HepG2 (cell line): ENCODE measurements around the gene NPHS1. TPM values are rescaled to one million over a fixed set of nuclear protein-coding genes. Genes with fewer than 3 reads are reported as not detected.

Experiments
- ARNT ChIP-seq: fragments of 450-650 bp; IDR thresholded peaks from 2 replicates; pipeline ENCODE4 v1.6.1; 2017
- ASH2L ChIP-seq: fragments of 300-600, 200-600 bp; sonication (generic); IDR thresholded peaks from 2 replicates; pipeline ENCODE4 v1.7.0; 2017; ENCODE audit warnings: low read depth, mild to moderate bottlenecking, moderate library complexity, mixed read lengths, low read length; ENCODE audit not compliant: insufficient read length
- HNRNPLL ChIP-seq: fragments of 200-400 bp; formaldehyde crosslinking; IDR thresholded peaks from 2 replicates; pipeline ENCODE4 v1.6.1; 2017; ENCODE audit warnings: mild to moderate bottlenecking, low read depth, low read length; ENCODE audit not compliant: poor library complexity, severe bottlenecking
- KDM1A ChIP-seq: IDR thresholded peaks from 2 replicates; pipeline ENCODE4 v1.6.1; 2016; ENCODE audit warnings: missing compliant biosample characterization
- KMT2A ChIP-seq: sonication (generic); formaldehyde crosslinking; IDR thresholded peaks from 2 replicates; pipeline ENCODE4 v1.4.0; 2020; ENCODE audit warnings: missing genetic modification reagents
- MAF1 ChIP-seq: sonication (generic); formaldehyde crosslinking; IDR thresholded peaks from 2 replicates; pipeline ENCODE4 v1.5.0; 2020; ENCODE audit warnings: missing genetic modification reagents, borderline replicate concordance
- MTA1 ChIP-seq: sonication (generic); formaldehyde crosslinking; IDR thresholded peaks from 2 replicates; pipeline ENCODE4 v1.4.0; 2020; ENCODE audit warnings: missing genetic modification reagents, mild to moderate bottlenecking, borderline replicate concordance
- NFE2L2 ChIP-seq: fragments of 150-350 bp; IDR thresholded peaks from 2 replicates; pipeline ENCODE4 v1.6.1; 2014; ENCODE audit warnings: low read length
- PAX8 ChIP-seq: sonication (generic); formaldehyde crosslinking; IDR thresholded peaks from 2 replicates; pipeline ENCODE4 v1.8.0; 2022; ENCODE audit warnings: mild to moderate bottlenecking, missing genetic modification reagents, borderline replicate concordance
- PITX1 ChIP-seq: sonication (generic); formaldehyde crosslinking; IDR thresholded peaks from 2 replicates; pipeline ENCODE4 v1.5.1; 2020; ENCODE audit warnings: mild to moderate bottlenecking, missing genetic modification reagents
- RNF2 ChIP-seq: fragments of 450-650 bp; conservative IDR thresholded peaks from 2 replicates; pipeline ENCODE4 v1.6.1; 2016; ENCODE audit warnings: low read depth
- TEAD2 ChIP-seq: sonication (generic); formaldehyde crosslinking; IDR thresholded peaks from 2 replicates; pipeline ENCODE4 v1.9.0; 2021; ENCODE audit warnings: missing genetic modification reagents
- ZNF10 ChIP-seq: sonication (generic); formaldehyde crosslinking; IDR thresholded peaks from 2 replicates; pipeline ENCODE4 v1.4.0; 2020; ENCODE audit warnings: mild to moderate bottlenecking, low read depth, missing genetic modification reagents, borderline replicate concordance
- ZNF17 ChIP-seq: sonication (generic); formaldehyde crosslinking; IDR thresholded peaks from 2 replicates; pipeline ENCODE4 v1.5.0; 2020; ENCODE audit warnings: mild to moderate bottlenecking, missing genetic modification reagents
- ZNF615 ChIP-seq: sonication (generic); formaldehyde crosslinking; IDR thresholded peaks from 2 replicates; pipeline ENCODE4 v1.5.0; 2020; ENCODE audit warnings: mild to moderate bottlenecking, missing genetic modification reagents, borderline replicate concordance
- ZNF766 ChIP-seq: sonication (generic); formaldehyde crosslinking; IDR thresholded peaks from 2 replicates; pipeline ENCODE4 v1.5.0; 2020; ENCODE audit warnings: missing genetic modification reagents, borderline replicate concordance
- polyA plus RNA-seq, 8 experiments: library from polyadenylated mRNA; depleted of rRNA in 3 of 8; stranded (reverse) in 7 of 8; unstranded in 1 of 8; fragments of >200 nt; fragmentation: Illumina TruSeq in 4 of 8; extraction: Trizol in 4 of 8; gene quantifications; 2 replicates each; pipeline versions ENCODE4 v1.2.1 to v1.2.3, GENCODE V29; 2011 to 2016; ENCODE audit warnings: low read depth in 4 of 8, missing spikeins in 1 of 8, mixed read lengths in 1 of 8; ENCODE audit not compliant: insufficient read depth in 1 of 8
- total RNA-seq, 5 experiments: library from RNA; depleted of rRNA; stranded (reverse); fragments of >200 nt; fragmentation: Illumina TruSeq; extraction: Trizol; gene quantifications; 2 replicates each; pipeline ENCODE4 v1.2.3, GENCODE V29; 2016; ENCODE audit warnings: low read depth in 1 of 5
- TF ChIP-seq, protein P1 (sequence below): sonication (generic); formaldehyde crosslinking; IDR thresholded peaks from 2 replicates; pipeline ENCODE4 v1.5.0; 2020; ENCODE audit warnings: mild to moderate bottlenecking, missing genetic modification reagents
- TF ChIP-seq, protein P2 (sequence below): sonication (generic); formaldehyde crosslinking; IDR thresholded peaks from 2 replicates; pipeline ENCODE4 v1.8.0; 2023; ENCODE audit warnings: mild to moderate bottlenecking, missing genetic modification reagents
- TF ChIP-seq, protein P3 (sequence below): sonication (generic); formaldehyde crosslinking; IDR thresholded peaks from 2 replicates; pipeline ENCODE4 v1.9.0; 2022; ENCODE audit warnings: low read depth, missing genetic modification reagents
- TF ChIP-seq, protein P4 (sequence below), 2 experiments: sonication (generic) in 1 of 2; formaldehyde crosslinking in 1 of 2; IDR thresholded peaks; 2 replicates each; pipeline versions ENCODE4 v1.4.0 to v1.6.1; 2018 to 2020; ENCODE audit warnings: missing genetic modification reagents in 2 of 2, borderline replicate concordance in 1 of 2, low read depth in 1 of 2, mild to moderate bottlenecking in 1 of 2, missing biosample characterization in 1 of 2
- TF ChIP-seq, protein P5 (sequence below): sonication (generic); formaldehyde crosslinking; IDR thresholded peaks from 2 replicates; pipeline ENCODE4 v1.5.1; 2020; ENCODE audit warnings: missing genetic modification reagents, mild to moderate bottlenecking, borderline replicate concordance

Gene NPHS1
- total and polyA plus RNA-seq, 2 of the 13 experiments (the other 11 are each of a cell fraction or from before 2014, with no cell fraction given) = not detected

DNA sequence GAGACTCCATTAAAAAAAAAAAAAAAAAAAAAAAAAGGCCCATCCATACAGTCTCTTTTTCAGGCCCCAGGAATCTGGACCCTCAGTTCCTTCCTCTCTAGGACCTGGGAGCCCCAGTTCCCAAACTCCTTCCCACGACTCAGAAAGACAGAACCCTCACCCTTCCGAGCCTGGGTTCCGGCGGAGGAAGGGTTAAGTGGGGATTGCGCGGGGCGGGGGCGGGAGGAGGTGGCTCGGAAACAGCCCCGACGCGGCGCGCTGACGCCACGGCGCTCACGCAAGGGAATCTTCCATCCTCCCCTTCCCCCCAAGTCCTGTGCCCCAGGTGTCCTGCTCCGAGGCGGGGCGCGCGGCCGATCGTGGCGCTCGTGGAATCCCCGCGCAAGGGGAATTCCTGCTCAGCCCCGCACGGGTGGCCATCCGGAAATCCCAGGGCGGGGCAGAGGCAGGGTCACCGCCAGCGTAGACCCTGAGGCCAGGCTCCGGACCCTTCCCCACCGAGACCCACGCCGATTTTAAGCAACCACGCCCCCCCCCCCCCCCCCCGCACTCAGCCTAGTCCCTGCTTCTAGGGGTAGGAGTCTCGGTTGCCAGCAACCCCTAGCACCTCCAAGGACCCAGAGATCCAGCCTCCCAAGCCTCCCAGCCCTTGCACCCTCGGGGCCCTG is 47.4 kb upstream of the NPHS1 start (continued):
- TF ChIP-seq, protein P1, sequence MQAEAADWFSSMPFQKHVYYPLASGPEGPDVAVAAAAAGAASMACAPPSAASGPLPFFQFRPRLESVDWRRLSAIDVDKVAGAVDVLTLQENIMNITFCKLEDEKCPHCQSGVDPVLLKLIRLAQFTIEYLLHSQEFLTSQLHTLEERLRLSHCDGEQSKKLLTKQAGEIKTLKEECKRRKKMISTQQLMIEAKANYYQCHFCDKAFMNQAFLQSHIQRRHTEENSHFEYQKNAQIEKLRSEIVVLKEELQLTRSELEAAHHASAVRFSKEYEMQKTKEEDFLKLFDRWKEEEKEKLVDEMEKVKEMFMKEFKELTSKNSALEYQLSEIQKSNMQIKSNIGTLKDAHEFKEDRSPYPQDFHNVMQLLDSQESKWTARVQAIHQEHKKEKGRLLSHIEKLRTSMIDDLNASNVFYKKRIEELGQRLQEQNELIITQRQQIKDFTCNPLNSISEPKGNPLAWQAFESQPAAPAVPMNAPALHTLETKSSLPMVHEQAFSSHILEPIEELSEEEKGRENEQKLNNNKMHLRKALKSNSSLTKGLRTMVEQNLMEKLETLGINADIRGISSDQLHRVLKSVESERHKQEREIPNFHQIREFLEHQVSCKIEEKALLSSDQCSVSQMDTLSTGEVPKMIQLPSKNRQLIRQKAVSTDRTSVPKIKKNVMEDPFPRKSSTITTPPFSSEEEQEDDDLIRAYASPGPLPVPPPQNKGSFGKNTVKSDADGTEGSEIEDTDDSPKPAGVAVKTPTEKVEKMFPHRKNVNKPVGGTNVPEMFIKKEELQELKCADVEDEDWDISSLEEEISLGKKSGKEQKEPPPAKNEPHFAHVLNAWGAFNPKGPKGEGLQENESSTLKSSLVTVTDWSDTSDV (CRISPR knock-in tag) = no peak
- TF ChIP-seq ZNF17 (CRISPR knock-in tag) (no peak), RNF2 (no peak), PAX8 (CRISPR knock-in tag) (no peak), ZNF615 (CRISPR knock-in tag) (no peak), ARNT (no peak), ZNF766 (CRISPR knock-in tag) (no peak), NFE2L2 (no peak), ASH2L (no peak), TEAD2 (CRISPR knock-in tag) (no peak), PITX1 (CRISPR knock-in tag) (0 out of 2 replicates have a peak, but pooled peaks have one; percentile 15), MTA1 (0 out of 2 replicates have a peak, but pooled peaks have one; percentile 22), HNRNPLL (peak; percentile 39), KMT2A (CRISPR knock-in tag) (no peak), ZNF10 (CRISPR knock-in tag) (no peak), MAF1 (CRISPR knock-in tag) (no peak), KDM1A (no peak)
- TF ChIP-seq, protein P2, sequence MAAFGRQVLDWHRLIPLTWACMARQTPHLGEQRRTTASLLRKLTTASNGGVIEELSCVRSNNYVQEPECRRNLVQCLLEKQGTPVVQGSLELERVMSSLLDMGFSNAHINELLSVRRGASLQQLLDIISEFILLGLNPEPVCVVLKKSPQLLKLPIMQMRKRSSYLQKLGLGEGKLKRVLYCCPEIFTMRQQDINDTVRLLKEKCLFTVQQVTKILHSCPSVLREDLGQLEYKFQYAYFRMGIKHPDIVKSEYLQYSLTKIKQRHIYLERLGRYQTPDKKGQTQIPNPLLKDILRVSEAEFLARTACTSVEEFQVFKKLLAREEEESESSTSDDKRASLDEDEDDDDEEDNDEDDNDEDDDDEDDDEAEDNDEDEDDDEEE (CRISPR knock-in tag) = no peak
- TF ChIP-seq, protein P3, sequence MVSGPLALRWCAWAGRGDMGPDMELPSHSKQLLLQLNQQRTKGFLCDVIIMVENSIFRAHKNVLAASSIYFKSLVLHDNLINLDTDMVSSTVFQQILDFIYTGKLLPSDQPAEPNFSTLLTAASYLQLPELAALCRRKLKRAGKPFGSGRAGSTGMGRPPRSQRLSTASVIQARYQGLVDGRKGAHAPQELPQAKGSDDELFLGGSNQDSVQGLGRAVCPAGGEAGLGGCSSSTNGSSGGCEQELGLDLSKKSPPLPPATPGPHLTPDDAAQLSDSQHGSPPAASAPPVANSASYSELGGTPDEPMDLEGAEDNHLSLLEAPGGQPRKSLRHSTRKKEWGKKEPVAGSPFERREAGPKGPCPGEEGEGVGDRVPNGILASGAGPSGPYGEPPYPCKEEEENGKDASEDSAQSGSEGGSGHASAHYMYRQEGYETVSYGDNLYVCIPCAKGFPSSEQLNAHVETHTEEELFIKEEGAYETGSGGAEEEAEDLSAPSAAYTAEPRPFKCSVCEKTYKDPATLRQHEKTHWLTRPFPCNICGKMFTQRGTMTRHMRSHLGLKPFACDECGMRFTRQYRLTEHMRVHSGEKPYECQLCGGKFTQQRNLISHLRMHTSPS (CRISPR knock-in tag) = no peak
- TF ChIP-seq, protein P4, sequence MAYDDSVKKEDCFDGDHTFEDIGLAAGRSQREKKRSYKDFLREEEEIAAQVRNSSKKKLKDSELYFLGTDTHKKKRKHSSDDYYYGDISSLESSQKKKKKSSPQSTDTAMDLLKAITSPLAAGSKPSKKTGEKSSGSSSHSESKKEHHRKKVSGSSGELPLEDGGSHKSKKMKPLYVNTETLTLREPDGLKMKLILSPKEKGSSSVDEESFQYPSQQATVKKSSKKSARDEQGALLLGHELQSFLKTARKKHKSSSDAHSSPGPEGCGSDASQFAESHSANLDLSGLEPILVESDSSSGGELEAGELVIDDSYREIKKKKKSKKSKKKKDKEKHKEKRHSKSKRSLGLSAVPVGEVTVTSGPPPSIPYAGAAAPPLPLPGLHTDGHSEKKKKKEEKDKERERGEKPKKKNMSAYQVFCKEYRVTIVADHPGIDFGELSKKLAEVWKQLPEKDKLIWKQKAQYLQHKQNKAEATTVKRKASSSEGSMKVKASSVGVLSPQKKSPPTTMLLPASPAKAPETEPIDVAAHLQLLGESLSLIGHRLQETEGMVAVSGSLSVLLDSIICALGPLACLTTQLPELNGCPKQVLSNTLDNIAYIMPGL (CRISPR knock-in tag; IDR thresholded peaks at IDR 0.05; ENCODE audit: borderline replicate concordance in 1 of 2, low read depth in 1 of 2) = peak in 1 of 2 experiments; percentile 59; a peak in 1 of 4 replicates
- TF ChIP-seq, protein P5, sequence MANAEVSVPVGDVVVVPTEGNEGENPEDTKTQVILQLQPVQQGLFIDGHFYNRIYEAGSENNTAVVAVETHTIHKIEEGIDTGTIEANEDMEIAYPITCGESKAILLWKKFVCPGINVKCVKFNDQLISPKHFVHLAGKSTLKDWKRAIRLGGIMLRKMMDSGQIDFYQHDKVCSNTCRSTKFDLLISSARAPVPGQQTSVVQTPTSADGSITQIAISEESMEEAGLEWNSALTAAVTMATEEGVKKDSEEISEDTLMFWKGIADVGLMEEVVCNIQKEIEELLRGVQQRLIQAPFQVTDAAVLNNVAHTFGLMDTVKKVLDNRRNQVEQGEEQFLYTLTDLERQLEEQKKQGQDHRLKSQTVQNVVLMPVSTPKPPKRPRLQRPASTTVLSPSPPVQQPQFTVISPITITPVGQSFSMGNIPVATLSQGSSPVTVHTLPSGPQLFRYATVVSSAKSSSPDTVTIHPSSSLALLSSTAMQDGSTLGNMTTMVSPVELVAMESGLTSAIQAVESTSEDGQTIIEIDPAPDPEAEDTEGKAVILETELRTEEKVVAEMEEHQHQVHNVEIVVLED (CRISPR knock-in tag) = peak; percentile 93
